GM23338 (cell line): ENCODE data around the gene TCN1. TPM values are rescaled to one million over a fixed set of nuclear protein-coding genes. Genes with fewer than 3 reads are reported as not detected.
"Not testable (repeated sequence)": the region's sequence is repeated elsewhere in the genome, so short reads cannot be mapped to it uniquely, and the experiment has no call there.

ENCODE experiments used
- ATAC-seq: fragments of 200-7000 bp; cut with Tn5 transposase; 3 replicates; pipeline ENCODE4 v1.9.1; 2020
- DNase-seq: peaks from one replicate; pipeline ENCODE4 v3.0.0-alpha.2; 2015; ENCODE audit warnings: low spot score
- H2AFZ ChIP-seq: fragments of 200-600 bp; sonication (generic); 2 replicates; pipeline ENCODE4 v1.8.0; 2016; ENCODE audit warnings: antibody characterized with exemption, mild to moderate bottlenecking, moderate library complexity
- H3F3A ChIP-seq: fragments of 200-600 bp; sonication (generic); replicated peaks from 2 replicates; pipeline ENCODE4 v1.8.0; 2017; ENCODE audit warnings: antibody characterized with exemption, mixed run types, low read depth
- H3K27ac ChIP-seq: fragments of 200-600 bp; sonication (generic); 2 replicates; pipeline ENCODE4 v1.6.1; 2016; ENCODE audit warnings: low read depth
- H3K27me3 ChIP-seq: fragments of 200-600 bp; sonication (generic); 2 replicates; pipeline ENCODE4 v1.8.0; 2016; ENCODE audit warnings: mild to moderate bottlenecking, mixed run types, moderate library complexity; ENCODE audit not compliant: insufficient read depth
- H3K36me3 ChIP-seq: fragments of 200-600 bp; sonication (generic); 2 replicates; pipeline ENCODE4 v1.8.0; 2016; ENCODE audit warnings: mild to moderate bottlenecking; ENCODE audit not compliant: insufficient read depth
- H3K4me1 ChIP-seq: fragments of 200-600 bp; sonication (generic); 2 replicates; pipeline ENCODE4 v1.8.0; 2016; ENCODE audit warnings: mild to moderate bottlenecking, moderate library complexity; ENCODE audit not compliant: insufficient read depth
- H3K4me2 ChIP-seq: fragments of 200-600 bp; sonication (generic); 2 replicates; pipeline ENCODE4 v1.7.1; 2017; ENCODE audit warnings: mixed run types
- H3K4me3 ChIP-seq: fragments of 200-600 bp; sonication (generic); 2 replicates; pipeline ENCODE4 v1.6.1; 2016; ENCODE audit warnings: mixed run types
- H3K79me2 ChIP-seq: fragments of 200-600 bp; sonication (generic); replicated peaks from 2 replicates; pipeline ENCODE4 v1.8.0; 2017; ENCODE audit warnings: mild to moderate bottlenecking; ENCODE audit not compliant: insufficient read depth
- H3K9me2 ChIP-seq: fragments of 200-600 bp; sonication (generic); 2 replicates; pipeline ENCODE4 v1.8.0; 2017; ENCODE audit not compliant: insufficient read depth
- H4K20me1 ChIP-seq: fragments of 200-600 bp; sonication (generic); replicated peaks from 2 replicates; pipeline ENCODE4 v1.8.0; 2017; ENCODE audit warnings: mild to moderate bottlenecking; ENCODE audit not compliant: insufficient read depth
- H3K27ac Mint-ChIP-seq: 2 replicates; pipeline ENCODE4 v1.8.0; 2020; ENCODE audit warnings: inconsistent platforms, mild to moderate bottlenecking, moderate library complexity, mixed read lengths
- H3K27me3 Mint-ChIP-seq: 3 replicates; pipeline ENCODE4 v1.8.0; 2022; ENCODE audit warnings: low read depth, mild to moderate bottlenecking, moderate library complexity, mixed read lengths, inconsistent platforms; ENCODE audit not compliant: insufficient read depth, poor library complexity
- H3K36me3 Mint-ChIP-seq: 3 replicates; pipeline ENCODE4 v1.8.0; 2021; ENCODE audit warnings: low read depth, mild to moderate bottlenecking, inconsistent platforms, moderate library complexity, mixed read lengths
- H3K4me1 Mint-ChIP-seq: 3 replicates; pipeline ENCODE4 v1.8.0; 2020; ENCODE audit warnings: mild to moderate bottlenecking, inconsistent platforms, mixed read lengths
- H3K4me3 Mint-ChIP-seq: 3 replicates; pipeline ENCODE4 v1.8.0; 2021; ENCODE audit warnings: moderate library complexity, mild to moderate bottlenecking, inconsistent platforms, mixed read lengths
- H3K9me3 Mint-ChIP-seq: 3 replicates; pipeline ENCODE4 v1.8.0; 2020; ENCODE audit warnings: moderate library complexity, mild to moderate bottlenecking, inconsistent platforms, mixed read lengths
- CREB1 ChIP-seq: fragments of 250-450 bp; sonication (Bioruptor Pico); IDR thresholded peaks from 2 replicates; pipeline ENCODE4 v1.5.0; 2020; ENCODE audit warnings: low read depth, mild to moderate bottlenecking, moderate library complexity
- CTCF ChIP-seq, 2 experiments: fragments of 200-600 bp in 1 of 2; sonication (generic) in 1 of 2; conservative IDR thresholded peaks; 2 replicates each; pipeline versions ENCODE4 v1.5.1 to v1.6.1; 2016 to 2017; ENCODE audit warnings: antibody characterized with exemption in 2 of 2, low read depth in 2 of 2, mild to moderate bottlenecking in 2 of 2, moderate library complexity in 1 of 2
- ETS1 ChIP-seq: IDR thresholded peaks from 2 replicates; pipeline ENCODE4 v1.6.1; 2016; ENCODE audit warnings: antibody characterized with exemption
- EZH2 ChIP-seq: fragments of 200-600 bp; sonication (generic); IDR thresholded peaks from one replicate; pipeline ENCODE4 v1.8.0; 2017; ENCODE audit warnings: antibody characterized with exemption, mild to moderate bottlenecking, low read depth; ENCODE audit not compliant: unreplicated experiment
- EZH2phosphoT487 ChIP-seq: fragments of 200-600 bp; sonication (generic); IDR thresholded peaks from one replicate; pipeline ENCODE4 v1.8.1; 2018; ENCODE audit warnings: antibody characterized with exemption; ENCODE audit not compliant: unreplicated experiment
- NANOG ChIP-seq: IDR thresholded peaks from 2 replicates; pipeline ENCODE4 v1.6.1; 2016; ENCODE audit warnings: antibody characterized with exemption, borderline replicate concordance
- REST ChIP-seq: IDR thresholded peaks from one replicate; pipeline ENCODE4 v1.6.1; 2018; ENCODE audit warnings: antibody characterized with exemption; ENCODE audit not compliant: unreplicated experiment
- STAT1 ChIP-seq: IDR thresholded peaks from one replicate; pipeline ENCODE4 v1.6.1; 2016; ENCODE audit warnings: antibody characterized with exemption; ENCODE audit not compliant: unreplicated experiment
- ZNF114 ChIP-seq: fragments of 250-450 bp; sonication (Bioruptor Pico); IDR thresholded peaks from 2 replicates; pipeline ENCODE4 v1.5.0; 2020; ENCODE audit warnings: mild to moderate bottlenecking, moderate library complexity
- ZNF331 ChIP-seq: fragments of 250-450 bp; sonication (Bioruptor Pico); IDR thresholded peaks from 2 replicates; pipeline ENCODE4 v1.5.0; 2020; ENCODE audit warnings: low read depth, mild to moderate bottlenecking, moderate library complexity
- polyA plus RNA-seq: library from polyadenylated mRNA; unstranded; fragments of >200 nt; fragmentation: Nextera tagmentation; extraction: Ambion mirVana; gene quantifications from 2 replicates; pipeline ENCODE4 v1.2.1, GENCODE V29; 2016
- total RNA-seq: library from RNA; depleted of rRNA; stranded (reverse); fragments of >200 nt; shearing (Covaris generic); gene quantifications from 2 replicates; pipeline ENCODE4 v1.2.3, GENCODE V29; 2014

TCN1 gene
- total and polyA plus RNA-seq, 2 experiments from 2014 or later = not detected

GRCh38 chr11:59894616-59895015 lies 28.3 kb upstream of the TCN1 start:
- no peak overlapping the region for H3K27ac Mint-ChIP-seq
- H3K4me1 ChIP-seq = peaks cover 4% of the 10 kb centered on the region; the same call in 1 of the 2 replicates
- no peaks in the 10 kb centered on the region for H3K36me3 ChIP-seq
- H3K4me3 ChIP-seq = no peak overlapping the region
- TF ChIP-seq REST (no peak), CREB1 (CRISPR knock-in tag) (no peak), NANOG (no peak), EZH2 (no peak), ETS1 (no peak), STAT1 (no peak)
- no peaks in the 10 kb centered on the region for H3F3A ChIP-seq
- H3K4me3 Mint-ChIP-seq = no peak overlapping the region
- H3K36me3 Mint-ChIP-seq = no peaks in the 10 kb centered on the region; the same call in 2 of the 3 replicates
- H4K20me1 ChIP-seq = no peaks in the 10 kb centered on the region
- H3K4me1 Mint-ChIP-seq = peaks cover 19% of the 10 kb centered on the region
- no peaks in the 10 kb centered on the region for H3K79me2 ChIP-seq
- no peak for ATAC-seq
- no peak overlapping the region for H3K27ac ChIP-seq
- no peak overlapping the region for H2AFZ ChIP-seq
- H3K9me2 ChIP-seq = peaks cover 6% of the 10 kb centered on the region; the same call in 1 of the 2 replicates
- no peak for DNase-seq
- no peaks in the 10 kb centered on the region for H3K27me3 ChIP-seq
- peaks cover 7% of the 10 kb centered on the region; the same call in 2 of the 3 replicates for H3K9me3 Mint-ChIP-seq
- no peak overlapping the region for H3K4me2 ChIP-seq
- H3K27me3 Mint-ChIP-seq = peaks cover 7% of the 10 kb centered on the region

- ATAC-seq = peak; percentile 98
- H3K4me3 ChIP-seq = no peak overlapping the region
- TF ChIP-seq EZH2phosphoT487 (no peak), ZNF114 (CRISPR knock-in tag) (no peak), ZNF331 (no peak), CTCF (conservative IDR thresholded peaks at IDR 0.05; ENCODE audit: low read depth in 2 of 2) (peak in 1 of 2 experiments; percentile 6; a peak in 1 of 4 replicates)
- DNase-seq = peak; percentile 79
- peaks cover 4% of the 10 kb centered on the region; the same call in 1 of the 2 replicates for H3K4me1 ChIP-seq
- H3K27ac Mint-ChIP-seq = peak overlapping the region; percentile 91
- peaks cover 8% of the 10 kb centered on the region for H3K27me3 Mint-ChIP-seq
- H4K20me1 ChIP-seq = no peaks in the 10 kb centered on the region
- peaks cover 30% of the 10 kb centered on the region for H3K9me3 Mint-ChIP-seq
- H3K27me3 ChIP-seq = no peaks in the 10 kb centered on the region
- H3K4me2 ChIP-seq = peak overlapping the region; percentile 6; the same call in 1 of the 2 replicates
- peak overlapping the region; percentile 75 for H2AFZ ChIP-seq
- 0 out of 2 replicates have a peak, but pooled peaks cover 5% of the 10 kb centered on the region for H3K36me3 ChIP-seq
- peaks cover 6% of the 10 kb centered on the region; the same call in 1 of the 2 replicates for H3K9me2 ChIP-seq
- peaks cover 13% of the 10 kb centered on the region for H3K4me1 Mint-ChIP-seq
- H3K4me3 Mint-ChIP-seq = no peak overlapping the region
- H3K79me2 ChIP-seq = no peaks in the 10 kb centered on the region
- H3K27ac ChIP-seq = no peak overlapping the region
- H3K36me3 Mint-ChIP-seq = peaks cover 18% of the 10 kb centered on the region; the same call in 2 of the 3 replicates
- no peaks in the 10 kb centered on the region for H3F3A ChIP-seq
These were observed 25.5 kb upstream of the TCN1 start for GRCh38 chr11:59891781-59892181.

- not testable (repeated sequence) for H3K27me3 Mint-ChIP-seq, H3K36me3 ChIP-seq, H3K27ac ChIP-seq, ATAC-seq, DNase-seq, H3K27ac Mint-ChIP-seq, H3K9me2 ChIP-seq, H3K4me3 ChIP-seq, H3K79me2 ChIP-seq, H3K4me2 ChIP-seq, H3F3A ChIP-seq, H3K4me3 Mint-ChIP-seq, H4K20me1 ChIP-seq, H3K4me1 Mint-ChIP-seq, H3K4me1 ChIP-seq, H3K27me3 ChIP-seq, H2AFZ ChIP-seq
- Mint-ChIP-seq H3K36me3 (peaks cover 21% of the 10 kb centered on the region; the same call in 2 of the 3 replicates), H3K9me3 (peaks cover 42% of the 10 kb centered on the region)
These were observed 20.9 kb upstream of the TCN1 start for GRCh38 chr11:59887156-59887555.
